OCI-M1 (cell line): ENCODE data around the gene STKLD1.
"Not testable (repeated sequence)": the region's sequence is repeated elsewhere in the genome, so short reads cannot be mapped to it uniquely, and the experiment has no call there.

Experiments
- DNase-seq: peaks from one replicate; lab custom pipeline; 2025; lab: John Stamatoyannopoulos, UW

STKLD1 gene

GRCh38 chr9:133386338-133386737, 10.2 kb downstream of the STKLD1 start:
- no peak for DNase-seq

- no peak for DNase-seq
Measured at GRCh38 chr9:133387680-133388079, 11.5 kb downstream of the STKLD1 start.

DNA sequence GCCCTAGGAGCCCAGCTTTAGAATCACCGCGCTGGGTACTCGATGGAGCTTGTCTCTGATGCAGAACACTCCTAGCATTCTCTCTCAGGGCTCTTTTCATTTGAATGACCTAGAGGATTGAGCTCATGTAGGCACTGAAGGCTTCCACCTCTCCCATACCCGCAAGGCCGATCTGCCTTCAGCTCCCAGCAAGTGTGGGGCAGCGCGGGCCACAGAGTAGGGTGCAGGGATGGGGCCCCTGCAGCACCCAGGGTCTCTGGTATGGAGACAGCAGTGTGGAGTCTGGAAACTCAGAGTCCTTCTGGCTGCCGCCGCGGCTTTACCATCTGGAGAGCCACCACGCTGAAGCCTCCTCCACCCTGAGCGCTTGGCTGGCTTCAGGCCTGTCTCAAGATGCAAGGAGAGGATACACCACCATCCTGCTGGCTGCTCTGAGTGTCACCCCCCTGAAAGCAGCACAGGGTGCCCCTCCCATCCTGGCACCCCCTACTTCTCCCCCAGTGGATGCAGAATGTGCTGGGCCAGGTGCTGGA, 12.9 kb downstream of the STKLD1 start:
- no peak for DNase-seq

DNA sequence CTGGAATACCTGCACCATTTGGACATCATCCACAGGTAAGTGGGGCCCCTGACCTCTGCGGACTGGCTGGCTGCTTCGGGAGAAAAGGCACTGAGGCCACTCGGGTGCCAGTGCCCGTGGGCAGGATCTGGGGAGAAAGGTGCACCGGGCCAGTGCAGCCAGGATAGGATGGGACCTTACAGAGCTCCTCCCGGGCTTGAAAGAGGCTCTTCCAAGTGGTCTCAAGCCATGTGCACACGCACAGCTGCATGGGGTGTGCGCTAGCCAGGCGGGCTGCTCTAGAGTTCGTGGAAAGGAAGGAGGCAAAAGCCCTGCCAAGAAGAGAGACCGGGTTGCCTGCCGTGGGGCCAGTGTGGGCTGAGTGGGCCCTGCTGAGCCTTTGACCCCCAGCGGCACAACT, 13.4 kb downstream of the STKLD1 start:
- no peak for DNase-seq

- no peak for DNase-seq
Measured at GRCh38 chr9:133390713-133391112, 14.5 kb downstream of the STKLD1 start.

GRCh38 chr9:133391449-133391848, 15.3 kb downstream of the STKLD1 start:
- DNase-seq = not testable (repeated sequence)

DNA sequence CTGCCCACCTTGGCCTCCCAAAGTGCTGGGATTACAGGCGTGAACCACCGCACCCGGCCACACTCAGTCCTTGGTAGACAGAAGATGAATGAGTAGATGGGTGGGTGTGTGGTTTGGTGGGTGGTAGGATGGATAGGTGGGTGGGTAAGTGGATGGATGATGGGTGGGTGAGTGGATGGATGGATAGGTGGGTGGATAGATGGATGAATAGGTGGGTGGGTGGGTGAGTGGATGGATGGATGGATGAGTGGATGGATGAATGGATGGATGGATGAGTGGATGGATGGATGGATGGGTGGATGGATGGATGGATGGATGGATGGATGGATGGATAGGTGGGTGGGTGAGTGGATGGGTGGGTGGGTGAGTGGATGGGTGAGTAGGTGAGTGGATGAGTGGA, 16.1 kb downstream of the STKLD1 start:
- not testable (repeated sequence) for DNase-seq

DNA sequence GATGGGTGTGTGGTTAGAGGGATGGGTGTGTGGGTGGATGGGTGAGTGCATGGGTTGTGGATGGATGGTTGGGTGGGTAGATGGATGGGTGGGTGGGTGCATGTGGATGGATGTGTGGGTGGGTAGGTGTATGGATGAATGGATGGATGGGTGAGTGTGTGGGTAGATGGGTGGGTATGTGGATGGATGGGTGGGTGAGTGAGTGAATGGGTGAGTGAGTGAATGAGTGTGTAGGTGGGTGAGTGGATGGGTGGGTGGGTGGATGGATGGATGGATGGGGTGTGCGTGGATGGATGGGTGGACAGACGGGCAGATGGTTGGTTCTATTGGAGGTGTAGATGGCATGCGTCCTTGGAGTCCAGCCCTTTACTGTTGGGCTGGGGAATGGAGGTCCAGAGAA, 17.2 kb downstream of the STKLD1 start:
- DNase-seq = no peak

DNA sequence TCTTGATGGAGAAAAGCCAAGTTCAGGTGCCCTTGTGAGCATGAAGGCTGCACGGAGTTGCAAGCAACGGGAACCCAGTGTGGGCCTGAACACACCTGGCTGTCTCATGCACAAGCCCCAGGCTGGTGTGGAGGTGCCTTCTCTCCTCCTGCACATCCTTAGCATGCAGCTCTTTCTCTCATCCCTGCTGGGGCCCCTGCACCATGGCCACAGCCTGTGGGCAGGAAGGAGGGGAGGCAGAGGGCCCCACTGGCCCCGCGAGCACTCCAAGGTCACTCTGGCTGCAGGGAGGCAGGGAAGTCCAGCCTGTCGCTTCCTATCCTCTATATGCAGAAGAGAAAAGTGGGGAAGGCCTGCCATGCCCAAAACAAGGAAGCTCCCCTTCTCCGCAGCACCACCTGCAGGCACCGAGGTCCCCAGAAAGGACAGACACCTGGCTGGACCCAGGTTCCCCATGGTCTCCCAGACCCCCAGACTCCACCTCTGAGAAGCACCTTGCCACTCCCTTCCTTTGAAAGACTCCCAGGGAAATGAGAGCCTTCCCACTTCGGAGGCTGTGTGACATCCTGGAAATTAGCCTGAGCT, 18.6 kb downstream of the STKLD1 start:
- no peak for DNase-seq

- DNase-seq = peak; percentile 30
Measured at GRCh38 chr9:133396952-133397351, 20.8 kb downstream of the STKLD1 start.

DNA sequence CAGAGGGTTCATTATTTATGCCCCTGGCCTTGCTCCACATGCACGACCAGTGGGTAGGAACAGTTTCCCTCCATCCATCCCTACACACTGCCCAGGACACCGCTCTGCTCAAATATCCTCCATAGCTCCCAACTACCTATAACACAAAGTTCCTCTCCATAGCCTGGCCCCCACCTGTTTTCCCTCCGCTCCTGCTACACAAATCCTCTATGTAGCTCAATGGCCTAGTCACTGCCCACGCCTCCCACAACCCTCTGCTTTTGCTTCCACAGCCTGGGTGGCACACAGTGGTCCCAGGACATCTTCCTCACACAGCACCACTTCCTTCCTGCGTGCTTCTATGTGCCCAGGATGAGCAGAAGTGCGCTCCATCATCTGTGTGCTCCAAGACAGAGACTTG, 21.2 kb downstream of the STKLD1 start:
- DNase-seq = no peak

DNA sequence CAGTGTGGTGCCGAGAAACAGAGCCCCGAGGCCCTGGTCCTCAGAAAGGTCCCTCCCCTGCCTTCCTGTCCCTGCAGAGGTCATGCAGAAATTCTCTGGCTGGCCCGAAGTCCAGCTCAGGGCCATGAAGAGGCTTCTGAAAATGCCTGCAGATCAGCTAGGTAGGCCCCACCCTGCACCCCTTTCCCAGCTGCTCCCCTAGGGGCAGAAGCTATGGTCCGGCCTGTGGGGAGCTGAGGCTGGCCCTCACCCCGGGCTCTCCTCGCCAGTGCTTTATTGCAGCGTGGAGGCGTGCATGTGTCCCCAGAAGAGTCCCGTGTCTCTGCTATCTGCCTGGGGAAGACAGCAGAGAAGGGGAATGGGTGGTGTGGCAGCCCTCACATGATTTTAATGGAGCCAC, 21.7 kb downstream of the STKLD1 start:
- DNase-seq = no peak

DNA sequence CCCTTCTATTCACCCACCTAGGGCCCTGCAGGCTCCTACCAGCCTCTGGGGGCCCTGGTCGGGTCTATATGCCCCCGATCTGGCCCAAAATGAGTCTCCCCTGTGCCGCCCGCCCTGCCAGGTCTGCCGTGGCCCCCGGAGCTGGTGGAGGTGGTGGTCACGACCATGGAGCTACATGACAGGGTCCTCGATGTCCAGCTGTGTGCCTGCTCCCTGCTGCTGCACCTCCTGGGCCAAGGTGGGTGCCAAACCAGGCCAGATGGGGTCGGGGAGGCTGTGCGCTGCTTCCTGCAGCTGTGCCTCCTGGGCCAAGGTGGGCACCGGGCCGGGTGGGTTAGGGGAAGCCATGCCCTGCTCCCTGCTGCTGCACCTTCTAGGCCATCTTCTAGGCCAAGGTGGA, 24.1 kb downstream of the STKLD1 start:
- no peak for DNase-seq

DNA sequence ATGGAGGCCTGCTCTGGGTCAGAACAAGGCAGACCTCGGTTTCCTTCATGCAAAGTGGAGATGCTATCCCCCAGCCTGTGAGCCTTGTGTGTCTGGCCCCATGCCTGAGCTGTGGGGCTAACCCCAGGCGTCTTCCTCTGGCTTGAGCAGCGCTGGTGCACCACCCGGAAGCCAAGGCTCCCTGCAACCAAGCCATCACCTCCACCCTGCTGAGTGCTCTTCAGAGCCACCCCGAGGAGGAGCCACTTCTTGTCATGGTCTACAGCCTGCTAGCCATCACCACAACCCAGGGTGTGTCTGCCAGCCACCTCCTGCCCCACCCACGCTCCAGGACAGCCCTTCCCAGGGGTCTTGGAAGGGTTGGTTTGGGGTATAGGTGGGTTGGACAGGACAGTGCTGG, 25.4 kb downstream of the STKLD1 start:
- DNase-seq = no peak

GRCh38 chr9:133402689-133403088, 26.5 kb downstream of the STKLD1 start:
- no peak for DNase-seq

DNA sequence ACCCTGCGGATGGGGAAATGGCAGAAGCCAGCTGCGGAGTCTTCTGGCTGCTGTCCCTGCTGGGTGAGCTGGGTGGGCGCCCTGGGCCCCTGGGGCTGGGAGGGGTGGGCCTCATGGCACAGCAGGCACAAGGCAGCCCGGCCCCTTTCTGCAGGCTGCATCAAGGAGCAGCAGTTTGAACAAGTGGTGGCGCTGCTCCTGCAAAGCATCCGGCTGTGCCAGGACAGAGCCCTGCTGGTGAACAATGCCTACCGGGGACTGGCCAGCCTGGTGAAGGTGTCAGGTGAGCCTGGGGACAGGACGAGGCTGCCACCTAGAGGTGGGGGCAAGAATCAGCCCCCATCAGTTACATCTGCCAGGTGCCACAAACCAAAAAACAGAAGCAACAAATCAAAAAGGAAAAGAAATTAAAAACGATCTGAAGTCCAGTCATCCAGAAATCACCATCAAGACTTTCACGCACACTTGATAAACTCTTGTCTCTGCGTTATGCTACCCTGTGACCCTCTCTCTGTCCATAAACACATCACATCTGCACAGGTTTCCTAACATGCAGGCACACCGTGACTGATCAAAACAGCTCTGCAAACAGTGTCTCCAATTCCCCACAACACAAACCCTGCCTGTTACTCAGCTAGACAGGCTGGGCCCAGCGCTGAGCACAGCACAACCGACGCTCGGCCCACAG, 27.7 kb downstream of the STKLD1 start:
- peak; percentile 25 for DNase-seq

DNA sequence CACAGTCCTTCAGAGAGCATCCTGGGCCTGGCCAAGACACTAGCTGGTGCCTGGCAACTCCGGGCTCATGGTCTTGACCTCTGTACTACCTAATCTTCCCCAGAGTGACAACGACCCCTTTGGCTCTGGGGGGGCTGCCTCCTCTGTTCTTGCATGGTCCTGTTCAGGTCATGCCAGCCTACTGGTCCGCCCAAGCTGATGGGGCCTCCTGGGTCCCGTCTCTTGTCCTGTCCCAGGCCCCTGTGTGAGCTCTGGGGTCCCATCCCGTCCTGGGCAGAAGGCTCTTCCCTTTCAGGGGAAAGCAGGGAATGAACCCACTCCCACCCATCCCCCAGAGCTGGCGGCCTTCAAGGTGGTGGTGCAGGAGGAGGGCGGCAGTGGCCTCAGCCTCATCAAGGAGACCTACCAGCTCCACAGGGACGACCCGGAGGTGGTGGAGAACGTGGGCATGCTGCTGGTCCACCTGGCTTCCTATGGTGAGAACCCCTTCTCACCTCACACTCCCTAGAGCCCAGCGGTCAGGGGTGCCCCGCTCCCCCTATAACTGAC, 28.4 kb downstream of the STKLD1 start:
- DNase-seq = no peak

- DNase-seq = no peak
Measured at GRCh38 chr9:133405508-133406438, 29.6 kb downstream of the STKLD1 start.

DNA sequence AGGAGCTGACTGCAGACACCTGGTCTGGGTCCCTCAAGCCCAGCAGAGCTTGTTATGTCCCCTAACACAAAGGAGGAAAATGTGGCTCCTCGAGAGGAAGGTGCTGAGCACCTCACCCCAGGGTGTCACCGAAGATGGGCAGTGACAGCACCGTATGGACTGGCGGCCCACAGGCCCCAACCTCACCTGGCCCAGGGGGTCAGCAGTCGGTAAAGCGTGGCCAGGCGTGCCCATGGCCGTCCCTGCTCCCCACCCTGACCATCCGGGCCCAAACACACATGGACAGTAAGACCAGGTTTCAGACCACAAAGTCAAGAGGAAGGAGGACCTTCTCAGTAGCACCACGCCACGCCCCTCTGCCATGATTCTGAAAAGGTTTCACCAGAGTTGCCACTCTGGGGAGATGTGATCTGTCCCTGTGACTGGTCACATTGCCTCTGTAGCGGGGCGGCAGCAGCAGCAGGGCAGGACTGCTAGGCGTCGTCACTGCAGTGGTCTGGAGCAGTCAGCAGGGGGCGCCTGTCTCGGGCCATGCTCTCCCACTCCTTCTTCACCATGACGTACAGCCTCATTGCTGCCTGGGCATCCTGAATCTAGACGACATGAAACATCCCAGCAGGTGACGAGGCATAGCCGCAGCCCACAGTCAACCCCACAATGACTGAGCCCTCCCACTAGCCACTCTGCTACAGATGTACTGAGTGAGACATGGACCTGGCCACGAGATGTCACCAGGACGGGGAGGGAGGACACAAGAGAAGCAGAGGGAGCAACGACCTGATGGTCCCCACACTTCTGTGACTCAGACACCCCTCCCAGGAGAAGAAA, 30.5 kb downstream of the STKLD1 start:
- DNase-seq = peak; percentile 71

- DNase-seq = no peak
Measured at GRCh38 chr9:133408042-133408441, 31.9 kb downstream of the STKLD1 start.

- no peak for DNase-seq
Measured at GRCh38 chr9:133415170-133415569, 39.0 kb downstream of the STKLD1 start.
